ENCODE results near the gene BOLL.
"Not testable (repeated sequence)": the region's sequence is repeated elsewhere in the genome, so short reads cannot be mapped to it uniquely, and the experiment has no call there.

BOLL gene

DNA sequence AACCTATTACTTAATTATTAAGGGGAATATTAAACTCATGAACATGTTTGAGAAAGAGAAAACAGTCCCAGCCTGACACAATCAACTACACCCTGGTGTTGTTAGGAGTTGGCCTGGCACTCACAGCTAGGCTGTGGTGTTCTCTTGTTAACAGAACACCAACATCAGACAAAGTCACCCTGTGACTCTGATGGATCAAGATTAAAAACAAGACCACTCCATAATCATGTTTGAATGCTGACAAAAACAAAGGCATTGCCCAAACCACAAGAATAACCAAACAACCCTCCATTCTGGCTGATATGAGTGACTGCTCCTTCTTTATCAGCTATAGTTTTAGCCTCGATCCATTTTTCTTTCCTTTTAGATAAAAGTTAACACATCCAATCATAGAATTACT lies 3.0 kb downstream of the BOLL start:
- Histone ChIP-seq H3K9ac (ENCODE audit: low read length) (no peak overlapping the region), H3K4me3 (ENCODE audit: low read length) (no peak overlapping the region), H3K4me1 (ENCODE audit: control insufficient read depth, insufficient read depth, low read length) (no peaks in the 10 kb centered on the region), H3K27me3 (ENCODE audit: control insufficient read depth, insufficient read depth, low read length) (peaks cover 8% of the 10 kb centered on the region), H3K27ac (ENCODE audit: low read depth, low read length) (no peak overlapping the region), H3K36me3 (ENCODE audit: control insufficient read depth, insufficient read depth, low read length) (no peaks in the 10 kb centered on the region)

DNA sequence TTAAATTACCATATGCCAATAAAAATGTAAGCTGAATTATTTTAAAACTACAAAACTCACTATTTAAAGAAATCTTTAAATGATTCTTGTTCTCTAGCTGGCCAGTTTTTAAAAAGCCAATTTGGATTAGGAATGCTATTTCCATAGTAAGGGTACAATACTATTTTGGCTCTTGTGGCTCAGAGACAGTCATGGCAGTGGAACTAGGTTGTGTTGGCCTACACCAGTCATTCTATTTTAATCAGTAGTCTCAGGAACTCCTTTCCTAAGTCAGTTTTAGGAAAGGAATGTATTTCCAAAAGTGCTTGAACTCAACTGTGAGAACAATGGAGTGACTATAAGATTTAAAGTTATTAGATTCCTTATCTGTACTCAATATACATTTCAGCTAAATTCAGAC lies 5.9 kb downstream of the BOLL start:
- no peak overlapping the region for H3K27ac ChIP-seq (ENCODE audit: low read depth, low read length)
- no peaks in the 10 kb centered on the region for H3K4me1 ChIP-seq (ENCODE audit: control insufficient read depth, insufficient read depth, low read length)
- H3K9ac ChIP-seq (ENCODE audit: low read length): no peak overlapping the region
- H3K27me3 ChIP-seq (ENCODE audit: control insufficient read depth, insufficient read depth, low read length): no peaks in the 10 kb centered on the region
- no peaks in the 10 kb centered on the region for H3K36me3 ChIP-seq (ENCODE audit: control insufficient read depth, insufficient read depth, low read length)
- H3K4me3 ChIP-seq (ENCODE audit: low read length): no peak overlapping the region

DNA sequence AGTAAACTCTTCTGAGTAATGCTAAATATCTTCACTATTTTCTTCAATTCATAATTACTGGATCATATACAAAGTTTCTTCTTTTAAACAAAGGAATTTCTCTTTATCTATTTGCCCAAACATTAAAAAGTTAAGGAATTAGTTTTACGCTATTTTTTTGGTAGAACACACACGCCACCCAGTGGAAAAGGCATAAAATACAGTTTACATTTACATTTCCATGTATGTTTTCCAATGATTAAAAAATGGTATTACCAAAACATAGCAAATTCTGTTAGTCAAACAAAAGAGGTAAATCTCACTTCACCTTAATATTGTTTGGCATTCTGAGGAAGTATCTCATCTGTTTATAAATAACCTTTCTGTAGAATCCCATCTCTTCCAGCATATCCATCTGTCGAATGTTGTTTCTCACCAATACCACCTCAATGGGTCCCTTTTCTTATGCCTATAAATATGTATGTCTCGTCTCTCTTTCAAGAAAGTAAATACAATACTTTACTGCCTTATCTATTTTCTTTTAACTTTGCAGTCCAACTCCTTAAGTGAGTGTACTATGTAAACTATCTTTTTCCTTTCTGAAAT lies 7.2 kb downstream of the BOLL start:
- Histone ChIP-seq H3K27me3 (ENCODE audit: control insufficient read depth, insufficient read depth, low read length) (no peaks in the 10 kb centered on the region), H3K27ac (ENCODE audit: low read depth, low read length) (no peak overlapping the region), H3K9ac (ENCODE audit: low read length) (no peak overlapping the region), H3K36me3 (ENCODE audit: control insufficient read depth, insufficient read depth, low read length) (no peaks in the 10 kb centered on the region), H3K4me1 (ENCODE audit: control insufficient read depth, insufficient read depth, low read length) (no peaks in the 10 kb centered on the region), H3K4me3 (ENCODE audit: low read length) (no peak overlapping the region)

DNA sequence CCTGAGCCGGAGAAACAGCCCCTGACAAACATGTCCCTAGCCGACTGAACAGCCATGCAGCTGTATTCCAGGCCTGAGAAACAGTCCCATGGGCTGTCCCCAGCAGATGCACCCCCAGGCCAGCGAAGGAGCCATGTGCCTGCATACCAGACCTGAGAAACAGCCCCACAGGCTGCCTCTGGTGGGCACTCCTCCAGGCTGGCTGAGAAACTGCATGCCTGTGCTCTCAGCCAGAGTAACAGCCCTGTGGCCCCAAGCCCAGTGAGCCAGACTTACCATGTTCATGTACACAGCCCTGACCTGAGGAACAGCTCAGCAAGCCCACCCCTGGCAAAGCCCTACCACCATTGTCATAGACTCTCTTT lies 24.8 kb downstream of the BOLL start:
- no peak overlapping the region for H3K4me3 ChIP-seq (ENCODE audit: low read length)
- H3K36me3 ChIP-seq (ENCODE audit: control insufficient read depth, insufficient read depth, low read length): no peaks in the 10 kb centered on the region
- H3K4me1 ChIP-seq (ENCODE audit: control insufficient read depth, insufficient read depth, low read length): no peaks in the 10 kb centered on the region
- no peaks in the 10 kb centered on the region for H3K27me3 ChIP-seq (ENCODE audit: control insufficient read depth, insufficient read depth, low read length)
- H3K27ac ChIP-seq (ENCODE audit: low read depth, low read length): no peak overlapping the region
- no peak overlapping the region for H3K9ac ChIP-seq (ENCODE audit: low read length)

DNA sequence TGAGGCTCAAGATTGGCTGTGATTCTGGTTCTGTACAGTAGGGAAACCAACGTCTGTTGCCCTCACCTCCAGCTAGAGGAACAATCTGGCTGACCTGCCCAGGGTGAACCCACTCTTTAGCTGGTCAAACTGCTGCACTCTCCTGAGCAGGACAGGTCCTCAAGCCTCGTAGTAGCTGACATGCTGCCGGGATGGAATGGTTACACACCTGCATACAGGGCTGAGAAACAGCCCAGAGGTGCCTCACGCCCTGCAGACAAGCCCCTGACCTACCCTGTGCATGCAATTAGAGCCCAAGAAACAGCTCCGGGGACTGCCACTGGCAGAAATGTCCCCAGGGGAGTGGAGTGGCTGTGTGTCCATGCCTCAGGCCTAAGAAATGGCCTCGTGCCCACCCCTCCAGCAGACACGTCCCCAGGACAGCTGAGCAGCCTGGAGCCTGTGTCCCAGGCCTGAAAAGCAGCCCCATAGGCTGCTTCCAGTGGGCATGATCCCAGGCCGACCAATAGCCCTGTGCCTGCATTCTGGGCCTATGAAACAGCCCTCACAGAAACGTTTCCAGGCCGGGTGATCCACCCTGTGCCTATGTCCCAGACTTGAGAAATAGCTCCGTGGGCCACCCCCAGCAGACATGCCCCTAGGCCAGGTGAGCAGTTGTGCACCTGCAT lies 25.4 kb downstream of the BOLL start:
- H3K4me1 ChIP-seq (ENCODE audit: control insufficient read depth, insufficient read depth, low read length): no peaks in the 10 kb centered on the region
- H3K4me3 ChIP-seq (ENCODE audit: low read length): no peak overlapping the region
- H3K9ac ChIP-seq (ENCODE audit: low read length): no peak overlapping the region
- no peak overlapping the region for H3K27ac ChIP-seq (ENCODE audit: low read depth, low read length)
- no peaks in the 10 kb centered on the region for H3K36me3 ChIP-seq (ENCODE audit: control insufficient read depth, insufficient read depth, low read length)
- H3K27me3 ChIP-seq (ENCODE audit: control insufficient read depth, insufficient read depth, low read length): no peaks in the 10 kb centered on the region

DNA sequence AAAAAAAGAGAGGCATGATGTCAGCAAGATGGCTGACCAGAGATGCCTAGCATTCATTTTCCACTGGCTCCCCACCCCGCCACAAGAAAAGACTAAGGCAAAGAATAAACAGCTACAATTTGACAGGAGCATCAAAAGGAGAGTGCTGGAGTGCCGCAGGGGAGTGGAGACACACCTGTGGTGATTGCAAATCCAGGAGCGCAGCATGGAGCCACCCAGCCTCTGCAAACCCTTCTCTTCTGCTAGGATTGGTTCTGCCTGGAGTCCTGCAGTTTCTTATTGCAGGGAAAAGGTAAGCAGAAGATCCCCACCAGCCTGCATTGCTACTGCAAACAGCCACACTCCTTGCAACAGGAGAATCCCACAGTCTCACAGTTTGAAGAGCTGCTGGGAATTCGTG lies 26.1 kb downstream of the BOLL start:
- H3K9ac ChIP-seq (ENCODE audit: low read length): no peak overlapping the region
- no peak overlapping the region for H3K27ac ChIP-seq (ENCODE audit: low read depth, low read length)
- H3K36me3 ChIP-seq (ENCODE audit: control insufficient read depth, insufficient read depth, low read length): no peaks in the 10 kb centered on the region
- no peaks in the 10 kb centered on the region for H3K27me3 ChIP-seq (ENCODE audit: control insufficient read depth, insufficient read depth, low read length)
- no peaks in the 10 kb centered on the region for H3K4me1 ChIP-seq (ENCODE audit: control insufficient read depth, insufficient read depth, low read length)
- H3K4me3 ChIP-seq (ENCODE audit: low read length): no peak overlapping the region

DNA sequence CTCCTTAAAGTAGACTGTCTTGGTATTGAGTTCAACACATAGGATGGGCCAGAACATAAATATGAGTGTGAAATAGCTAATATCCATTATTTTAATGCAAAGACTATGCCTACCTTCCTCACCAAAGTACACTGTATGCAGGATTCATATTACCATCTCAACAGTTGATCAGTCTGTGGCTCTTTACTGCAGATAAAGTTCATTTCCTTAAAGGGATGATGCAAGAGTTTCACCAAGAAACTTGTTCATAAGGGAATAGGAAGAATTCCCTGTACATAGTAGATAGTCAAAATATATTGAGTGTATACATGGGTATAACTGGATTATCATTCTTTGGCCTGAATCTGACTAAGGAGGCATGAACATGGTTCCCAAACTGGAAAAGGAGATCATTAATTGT lies 44.9 kb downstream of the BOLL start:
- no peak overlapping the region for H3K9ac ChIP-seq (ENCODE audit: low read length)
- H3K4me1 ChIP-seq (ENCODE audit: control insufficient read depth, insufficient read depth, low read length): no peaks in the 10 kb centered on the region

DNA sequence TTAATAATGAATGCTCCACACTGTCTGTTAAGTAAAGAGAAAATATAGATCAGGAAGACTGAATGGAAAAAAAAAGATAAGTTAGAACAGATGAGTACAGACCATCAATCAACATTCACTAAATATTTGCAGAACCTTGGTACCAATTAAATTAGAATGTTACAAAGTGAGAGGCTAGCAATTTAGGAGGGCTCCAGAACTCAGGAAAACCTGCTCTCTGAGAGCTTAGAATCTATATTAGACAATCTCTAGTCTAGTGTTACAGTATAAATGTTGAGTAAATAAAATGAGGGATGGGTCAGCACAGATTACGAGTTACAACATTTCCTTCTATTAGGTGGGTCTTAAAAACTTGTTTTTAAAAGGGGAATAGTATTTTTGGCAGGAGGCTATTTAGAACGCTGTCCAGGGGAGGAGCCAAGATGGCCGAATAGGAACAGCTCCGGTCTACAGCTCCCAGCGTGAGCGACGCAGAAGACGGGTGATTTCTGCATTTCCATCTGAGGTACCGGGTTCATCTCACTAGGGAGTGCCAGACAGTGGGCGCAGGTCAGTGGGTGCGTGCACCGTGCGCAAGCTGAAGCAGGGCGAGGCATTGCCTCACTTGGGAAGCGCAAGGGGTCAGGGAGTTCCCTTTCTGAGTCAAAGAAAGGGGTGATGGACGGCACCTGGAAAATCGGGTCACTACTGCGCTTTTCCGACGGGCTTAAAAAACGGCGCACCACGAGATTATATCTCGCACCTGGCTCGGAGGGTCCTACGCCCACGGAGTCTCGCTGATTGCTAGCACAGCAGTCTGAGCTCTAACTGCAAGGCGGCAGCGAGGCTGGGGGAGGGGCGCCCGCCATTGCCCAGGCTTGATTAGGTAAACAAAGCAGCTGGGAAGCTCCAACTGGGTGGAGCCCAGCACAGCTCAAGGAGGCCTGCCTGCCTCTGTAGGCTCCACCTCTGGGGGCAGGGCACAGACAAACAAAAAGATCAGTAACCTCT lies 56.3 kb downstream of the BOLL start:
- not testable (repeated sequence) for H3K36me3 ChIP-seq (ENCODE audit: control insufficient read depth, insufficient read depth, low read length); H3K27me3 ChIP-seq (ENCODE audit: control insufficient read depth, insufficient read depth, low read length); H3K9ac ChIP-seq (ENCODE audit: low read length); H3K27ac ChIP-seq (ENCODE audit: low read depth, low read length); H3K4me3 ChIP-seq (ENCODE audit: low read length); H3K4me1 ChIP-seq (ENCODE audit: control insufficient read depth, insufficient read depth, low read length)

More for the DNA sequence above, 44.9 kb downstream of the BOLL start:
- no peak overlapping the region for H3K4me3 ChIP-seq (ENCODE audit: low read length)
- H3K36me3 ChIP-seq (ENCODE audit: control insufficient read depth, insufficient read depth, low read length): no peaks in the 10 kb centered on the region
- no peaks in the 10 kb centered on the region for H3K27me3 ChIP-seq (ENCODE audit: control insufficient read depth, insufficient read depth, low read length)
- H3K27ac ChIP-seq (ENCODE audit: low read depth, low read length): no peak overlapping the region

DNA sequence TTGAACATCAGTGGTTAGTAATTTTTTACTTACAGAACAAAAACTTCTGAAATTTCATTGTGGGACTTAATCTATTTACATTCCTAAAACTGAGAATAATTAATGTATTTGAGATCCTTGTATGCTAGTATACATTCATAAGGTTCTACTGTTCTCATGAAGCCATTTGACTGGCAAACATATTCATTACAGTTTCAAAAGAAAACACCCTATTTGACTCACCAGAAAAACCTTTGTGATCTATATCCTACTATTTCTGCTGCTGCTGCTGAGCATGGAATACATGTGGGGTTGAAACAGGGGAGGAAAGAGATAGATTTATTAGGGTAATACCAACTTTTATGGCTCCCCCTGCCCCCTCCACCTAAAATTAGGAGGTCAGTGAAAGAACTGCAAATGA lies 58.1 kb downstream of the BOLL start:
- Histone ChIP-seq H3K27ac (ENCODE audit: low read depth, low read length) (no peak overlapping the region), H3K4me1 (ENCODE audit: control insufficient read depth, insufficient read depth, low read length) (no peaks in the 10 kb centered on the region), H3K9ac (ENCODE audit: low read length) (no peak overlapping the region), H3K36me3 (ENCODE audit: control insufficient read depth, insufficient read depth, low read length) (no peaks in the 10 kb centered on the region), H3K27me3 (ENCODE audit: control insufficient read depth, insufficient read depth, low read length) (no peaks in the 10 kb centered on the region), H3K4me3 (ENCODE audit: low read length) (no peak overlapping the region)

DNA sequence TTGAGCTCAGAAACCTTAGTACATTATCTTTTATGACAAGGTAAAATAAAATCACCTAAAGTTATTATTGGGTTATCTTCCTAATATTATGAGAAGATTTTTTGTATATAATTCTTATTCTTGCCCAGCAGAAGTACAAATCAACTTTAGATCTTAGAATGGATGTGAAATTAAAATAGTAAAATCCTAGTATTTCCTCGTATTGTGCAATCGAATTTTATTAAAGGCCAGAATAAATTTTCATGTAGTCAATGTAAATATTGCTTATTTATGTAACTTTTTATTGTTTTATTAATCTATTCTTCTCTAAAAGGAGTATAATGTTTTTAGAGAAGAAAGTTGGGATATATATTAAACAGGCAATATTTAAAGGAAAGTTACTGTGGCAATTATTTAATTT lies 67.3 kb downstream of the BOLL start:
- H3K4me1 ChIP-seq (ENCODE audit: control insufficient read depth, insufficient read depth, low read length): no peaks in the 10 kb centered on the region
- H3K27me3 ChIP-seq (ENCODE audit: control insufficient read depth, insufficient read depth, low read length): no peaks in the 10 kb centered on the region
- H3K4me3 ChIP-seq (ENCODE audit: low read length): no peak overlapping the region
- no peaks in the 10 kb centered on the region for H3K36me3 ChIP-seq (ENCODE audit: control insufficient read depth, insufficient read depth, low read length)
- no peak overlapping the region for H3K9ac ChIP-seq (ENCODE audit: low read length)
- H3K27ac ChIP-seq (ENCODE audit: low read depth, low read length): no peak overlapping the region

DNA sequence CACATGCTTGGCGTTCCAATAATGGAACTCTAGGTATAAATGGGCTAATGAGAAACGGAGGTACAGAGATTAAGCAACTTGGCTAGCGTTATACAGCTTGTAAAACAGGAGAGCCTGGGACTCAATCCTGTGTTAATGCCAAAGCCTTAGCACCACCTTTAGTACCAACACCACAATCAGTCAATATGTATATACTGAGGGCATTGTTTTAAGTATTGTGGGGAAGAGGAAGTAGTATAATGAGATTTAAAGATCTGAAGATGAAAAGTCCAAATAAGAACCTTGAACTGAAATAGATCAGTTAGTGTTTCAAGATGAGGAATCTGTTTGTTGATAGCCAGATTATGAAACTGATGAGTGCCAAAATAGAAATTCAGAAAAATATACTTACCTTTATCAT lies 71.8 kb downstream of the BOLL start:
- no peak overlapping the region for H3K4me3 ChIP-seq (ENCODE audit: low read length)
- no peak overlapping the region for H3K9ac ChIP-seq (ENCODE audit: low read length)
- no peak overlapping the region for H3K27ac ChIP-seq (ENCODE audit: low read depth, low read length)

DNA sequence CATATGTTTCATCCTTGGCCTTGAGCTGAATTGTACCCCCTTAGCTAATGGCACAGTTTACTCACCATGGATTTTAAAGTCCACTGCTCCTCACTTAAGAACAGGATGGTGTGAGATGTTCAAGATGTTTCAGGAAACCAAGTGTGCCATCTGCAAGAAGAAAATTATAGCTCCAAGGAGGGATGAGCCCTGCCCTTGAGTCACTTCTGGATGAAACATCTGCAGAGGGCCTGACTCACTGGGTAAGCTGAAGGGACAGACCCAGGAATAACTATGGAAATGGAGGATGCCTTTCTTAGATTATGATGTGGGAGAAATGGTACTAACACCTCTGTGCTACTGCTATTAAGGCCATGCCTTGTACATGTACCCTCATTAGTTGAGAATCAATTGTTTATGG lies 73.5 kb downstream of the BOLL start:
- Histone ChIP-seq H3K4me3 (ENCODE audit: low read length) (no peak overlapping the region), H3K27ac (ENCODE audit: low read depth, low read length) (no peak overlapping the region), H3K36me3 (ENCODE audit: control insufficient read depth, insufficient read depth, low read length) (peaks cover 4% of the 10 kb centered on the region), H3K9ac (ENCODE audit: low read length) (no peak overlapping the region), H3K4me1 (ENCODE audit: control insufficient read depth, insufficient read depth, low read length) (peaks cover 6% of the 10 kb centered on the region), H3K27me3 (ENCODE audit: control insufficient read depth, insufficient read depth, low read length) (no peaks in the 10 kb centered on the region)

More for the DNA sequence above, 71.8 kb downstream of the BOLL start:
- Histone ChIP-seq H3K4me1 (ENCODE audit: control insufficient read depth, insufficient read depth, low read length) (no peaks in the 10 kb centered on the region), H3K36me3 (ENCODE audit: control insufficient read depth, insufficient read depth, low read length) (peaks cover 4% of the 10 kb centered on the region), H3K27me3 (ENCODE audit: control insufficient read depth, insufficient read depth, low read length) (no peaks in the 10 kb centered on the region)

All from rectal smooth muscle tissue (tissue), 1 donor.